ENCODE data around the gene SLC4A7. TPM values are rescaled to one million over a fixed set of nuclear protein-coding genes. Genes with fewer than 3 reads are reported as not detected.

The SLC4A7 gene
- total RNA-seq, 6 experiments from 2014 or later: 3.0 to 9.9 (median 5.8) TPM

DNA sequence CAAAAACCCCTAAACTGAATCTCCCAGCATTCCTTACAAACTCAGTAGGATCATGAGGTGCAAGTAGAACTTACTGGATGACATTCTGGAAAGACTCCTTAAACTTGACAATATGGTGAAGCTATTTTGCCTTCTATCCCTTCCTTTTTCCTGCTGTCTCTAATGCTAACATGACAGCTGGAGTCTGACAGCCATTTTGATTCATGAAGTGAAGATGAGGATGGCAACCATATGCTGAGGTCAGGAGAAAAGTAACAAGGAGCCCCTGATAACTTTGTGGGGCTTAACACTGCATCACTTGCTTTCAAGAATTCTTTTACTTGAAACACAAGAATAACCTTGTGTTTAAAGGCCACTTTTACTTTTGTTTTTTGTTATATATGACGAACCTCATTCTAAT is 100.0 kb downstream of the SLC4A7 start:
- H3K27ac ChIP-seq: no peak overlapping the region
- no peak for DNase-seq
- WGBS (ENCODE audit: insufficient coverage, low coverage, low lambda C conversion rate, missing lambda C conversion rate): 100% methylated on average over 1 of the region's 1 CpG
- no peak for ATAC-seq
- H3K4me3 ChIP-seq: no peak overlapping the region
- H3K27me3 ChIP-seq: no peaks in the 10 kb centered on the region
- H3K9me3 ChIP-seq: no peaks in the 10 kb centered on the region
- intact Hi-C loops (cut with DNase I): no loop called here
- H3K36me3 ChIP-seq: no peaks in the 10 kb centered on the region
- TF ChIP-seq POLR2A (IDR thresholded peaks at IDR 0.05) (no peak), CTCF (IDR thresholded peaks at IDR 0.05) (no peak)
- peaks cover 0 to 10% (median 3%) of the 10 kb centered on the region in 4 donors for H3K4me1 ChIP-seq

- Histone ChIP-seq H3K36me3 (no peaks in the 10 kb centered on the region), H3K4me1 (peaks cover 0 to 15% (median 3%) of the 10 kb centered on the region in 4 donors), H3K27ac (no peak overlapping the region), H3K27me3 (no peaks in the 10 kb centered on the region), H3K4me3 (no peak overlapping the region), H3K9me3 (no peaks in the 10 kb centered on the region)
- DNase-seq: no peak
- intact Hi-C loops (cut with DNase I): no loop called here
- 54% methylated on average over 3 of the region's 3 CpGs for WGBS (ENCODE audit: insufficient coverage, low coverage, low lambda C conversion rate, missing lambda C conversion rate)
- TF ChIP-seq POLR2A (IDR thresholded peaks at IDR 0.05) (no peak), CTCF (IDR thresholded peaks at IDR 0.05) (no peak)
- peak in 3 of 4 donors; percentile 57 to 72 (median 61) for ATAC-seq
Observed at GRCh38 chr3:27380433-27381357, 103.5 kb downstream of the SLC4A7 start.

DNA sequence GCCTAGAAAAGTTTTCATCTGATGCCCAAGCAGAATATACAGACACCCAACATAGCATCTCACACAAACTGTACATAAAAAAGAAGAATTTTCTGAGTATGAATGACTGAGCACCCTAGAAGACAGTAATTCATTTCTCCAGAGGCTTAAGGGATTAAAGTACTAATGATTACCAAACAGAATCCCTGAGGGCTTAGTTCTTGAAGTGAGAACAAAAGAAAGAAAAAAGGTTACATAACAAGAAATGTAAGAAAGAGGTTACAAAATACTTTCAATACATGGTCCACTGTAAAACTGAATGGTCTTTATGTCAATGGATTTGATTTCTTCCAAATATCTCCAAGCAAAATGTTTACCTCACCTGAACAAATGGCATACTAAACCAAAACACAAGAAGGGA is 105.9 kb downstream of the SLC4A7 start:
- DNase-seq: no peak
- intact Hi-C loops (cut with DNase I): no loop called here
- TF ChIP-seq CTCF (IDR thresholded peaks at IDR 0.05): no peak
- TF ChIP-seq POLR2A (IDR thresholded peaks at IDR 0.05): no peak

DNA sequence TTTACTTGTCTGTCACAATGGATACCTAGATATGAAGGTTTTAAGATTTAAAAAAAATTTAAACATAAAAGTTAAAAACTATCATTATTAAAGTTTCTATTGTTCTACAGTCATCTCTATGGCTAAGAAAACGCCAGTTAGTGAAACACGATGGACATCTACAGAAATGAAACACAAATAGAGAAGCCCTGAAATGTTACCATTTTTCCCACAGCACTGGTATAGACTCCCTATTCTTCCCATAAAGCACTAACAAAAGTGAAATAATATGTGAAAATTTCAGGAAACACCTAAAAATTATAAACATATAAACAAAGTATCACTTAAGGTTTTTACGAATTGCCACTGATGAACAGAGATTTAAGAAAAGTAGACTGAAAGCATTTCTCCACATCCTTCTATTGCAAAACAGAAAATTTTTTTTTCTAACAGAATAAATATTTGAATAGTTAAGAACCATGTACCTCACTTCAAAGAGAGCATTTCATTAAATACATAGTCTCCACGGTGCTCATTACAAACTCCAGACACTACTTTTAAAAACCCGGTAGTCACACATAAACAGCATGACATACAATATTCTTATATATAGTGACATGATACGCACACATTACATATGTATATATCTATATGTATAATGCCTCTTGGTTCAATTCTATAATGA is 107.9 kb downstream of the SLC4A7 start:
- DNase-seq (no peak), ATAC-seq (peak; percentile 76 to 92 (median 88))
- H3K4me3 ChIP-seq: no peak overlapping the region
- H3K27ac ChIP-seq: no peak overlapping the region
- H3K4me1 ChIP-seq: peaks cover 0 to 17% (median 5%) of the 10 kb centered on the region in 4 donors
- no peak for TF ChIP-seq POLR2A (IDR thresholded peaks at IDR 0.05)
- no peak for TF ChIP-seq CTCF (IDR thresholded peaks at IDR 0.05)
- no peaks in the 10 kb centered on the region for H3K36me3 ChIP-seq
- 27% methylated on average over 6 of the region's 6 CpGs for WGBS (ENCODE audit: insufficient coverage, low coverage, low lambda C conversion rate, missing lambda C conversion rate)
- no peaks in the 10 kb centered on the region for H3K27me3 ChIP-seq
- no peaks in the 10 kb centered on the region for H3K9me3 ChIP-seq
- intact Hi-C loops (cut with DNase I): no loop called here

More for the DNA sequence above, 105.9 kb downstream of the SLC4A7 start:
- no peak overlapping the region for H3K27ac ChIP-seq
- H3K36me3 ChIP-seq: no peaks in the 10 kb centered on the region
- H3K9me3 ChIP-seq: no peaks in the 10 kb centered on the region
- no peak for ATAC-seq
- H3K4me1 ChIP-seq: peaks cover 0 to 17% (median 5%) of the 10 kb centered on the region in 4 donors
- H3K27me3 ChIP-seq: no peaks in the 10 kb centered on the region
- H3K4me3 ChIP-seq: no peak overlapping the region
